Tibial nerve (tissue), 4 donors: ENCODE measurements around the gene AFF2. TPM values are rescaled to one million over a fixed set of nuclear protein-coding genes. Genes with fewer than 3 reads are reported as not detected.
A peak's percentile ranks its signal among the peaks of the same experiment; 100 is the strongest.

Experiments used
- DNase-seq, 2 donors: peaks; one replicate each; pipeline ENCODE4 v3.0.0-alpha.2; 2019; ENCODE audit warnings: low spot score in 2 of 2
- H3K27ac ChIP-seq, 4 donors: fragments of 200-600 bp; sonication (generic) in 3 of 4; one replicate each; pipeline ENCODE4 v1.5.1; 2017 to 2019; ENCODE audit warnings: mild to moderate bottlenecking in 1 of 4
- H3K27me3 ChIP-seq, 2 donors: fragments of 200-600 bp; sonication (generic) in 1 of 2; one replicate each; pipeline versions ENCODE4 v1.5.1 to v1.6.0; 2017 to 2019
- H3K36me3 ChIP-seq, 3 donors: fragments of 200-600 bp; sonication (generic); one replicate each; pipeline ENCODE4 v1.5.1; 2018 to 2019
- H3K4me1 ChIP-seq, 4 donors: fragments of 200-600 bp; sonication (generic) in 3 of 4; one replicate each; pipeline ENCODE4 v1.5.1; 2017 to 2019
- H3K4me3 ChIP-seq, 4 donors: fragments of 200-600 bp; sonication (generic) in 3 of 4; one replicate each; pipeline ENCODE4 v1.5.1; 2017 to 2019; ENCODE audit warnings: mild to moderate bottlenecking in 1 of 4, moderate library complexity in 1 of 4
- H3K9me3 ChIP-seq, 4 donors: fragments of 200-600 bp; sonication (generic) in 3 of 4; one replicate each; pipeline ENCODE4 v1.5.1; 2017 to 2019
- CTCF ChIP-seq, 5 experiments: fragments of 200-600 bp in 3 of 5; fragments of 450-650 bp in 2 of 5; sonication (generic) in 3 of 5; IDR thresholded peaks; one replicate each; pipeline ENCODE4 v1.5.1; 2016 to 2019; ENCODE audit warnings: antibody characterized with exemption in 5 of 5, mild to moderate bottlenecking in 3 of 5, moderate library complexity in 2 of 5
- EP300 ChIP-seq, 2 donors: sonication (generic); formaldehyde crosslinking; IDR thresholded peaks; one replicate each; pipeline ENCODE4 v1.6.1; 2017; ENCODE audit warnings: antibody characterized with exemption in 2 of 2, mild to moderate bottlenecking in 1 of 2
- POLR2A ChIP-seq, 2 donors: fragments of 450-650 bp; IDR thresholded peaks; one replicate each; pipeline ENCODE4 v1.6.1; 2017; ENCODE audit warnings: antibody characterized with exemption in 2 of 2, mild to moderate bottlenecking in 2 of 2, moderate library complexity in 2 of 2
- WGBS, 2 donors: methylation state at CpG; one replicate each; pipeline ENCODE4 v1.1.5; 2018; 5-methylcytosine and 5-hydroxymethylcytosine counted together
- total RNA-seq, 4 donors: library from RNA; depleted of rRNA; stranded (reverse); fragments of >200 nt; gene quantifications; one replicate each; pipeline ENCODE4 v1.1.0, GENCODE V29; 2016

The AFF2 gene
- total RNA-seq, 4 donors from 2014 or later, result 13.2 to 20.3 (median 16.1) TPM

DNA sequence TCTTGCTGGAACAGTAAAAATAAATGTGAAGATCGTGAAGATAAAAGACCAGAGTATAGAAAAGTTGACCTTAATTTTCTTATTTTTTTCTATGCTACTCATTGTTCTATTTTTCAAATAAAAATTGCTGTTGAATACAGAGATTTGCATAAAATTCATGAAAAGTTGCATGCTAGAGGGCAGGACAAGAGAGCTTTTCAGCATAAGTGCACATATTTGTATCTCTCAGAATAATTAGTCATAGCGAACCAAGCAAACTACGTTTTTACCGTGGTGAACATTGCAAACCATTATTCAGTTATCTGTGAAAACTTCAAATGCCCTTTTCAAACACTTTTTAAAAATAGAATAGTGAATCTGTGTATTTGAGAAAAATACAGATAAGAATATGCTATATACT lies 26.4 kb upstream of the AFF2 start:
- Histone ChIP-seq H3K36me3 (no peaks in the 10 kb centered on the region), H3K9me3 (no peaks in the 10 kb centered on the region), H3K4me1 (no peaks in the 10 kb centered on the region), H3K27me3 (no peaks in the 10 kb centered on the region), H3K4me3 (no peak overlapping the region), H3K27ac (no peak overlapping the region)
- no peak for DNase-seq
- 57 to 66% methylated on average over 4 of the region's 4 CpGs for WGBS, 2 donors
- TF ChIP-seq POLR2A (IDR thresholded peaks at IDR 0.05), result no peak
- TF ChIP-seq CTCF (IDR thresholded peaks at IDR 0.05), result no peak
- no peak for TF ChIP-seq EP300 (IDR thresholded peaks at IDR 0.05)

GRCh38 chrX:148492057-148492456 lies 8.4 kb upstream of the AFF2 start:
- 83 to 92% methylated on average over 2 of the region's 2 CpGs for WGBS, 2 donors
- TF ChIP-seq POLR2A (IDR thresholded peaks at IDR 0.05) (no peak), EP300 (IDR thresholded peaks at IDR 0.05) (no peak), CTCF (IDR thresholded peaks at IDR 0.05) (no peak)
- no peak overlapping the region for H3K27ac ChIP-seq
- H3K4me1 ChIP-seq, result no peaks in the 10 kb centered on the region
- H3K9me3 ChIP-seq, result no peaks in the 10 kb centered on the region
- no peak for DNase-seq
- no peaks in the 10 kb centered on the region for H3K27me3 ChIP-seq
- H3K4me3 ChIP-seq, result no peak overlapping the region
- no peaks in the 10 kb centered on the region for H3K36me3 ChIP-seq

- no peak for DNase-seq
- WGBS, 2 donors, result 70 to 92% methylated on average over 3 of the region's 3 CpGs
These were observed 5.2 kb upstream of the AFF2 start for GRCh38 chrX:148495176-148495575.

DNA sequence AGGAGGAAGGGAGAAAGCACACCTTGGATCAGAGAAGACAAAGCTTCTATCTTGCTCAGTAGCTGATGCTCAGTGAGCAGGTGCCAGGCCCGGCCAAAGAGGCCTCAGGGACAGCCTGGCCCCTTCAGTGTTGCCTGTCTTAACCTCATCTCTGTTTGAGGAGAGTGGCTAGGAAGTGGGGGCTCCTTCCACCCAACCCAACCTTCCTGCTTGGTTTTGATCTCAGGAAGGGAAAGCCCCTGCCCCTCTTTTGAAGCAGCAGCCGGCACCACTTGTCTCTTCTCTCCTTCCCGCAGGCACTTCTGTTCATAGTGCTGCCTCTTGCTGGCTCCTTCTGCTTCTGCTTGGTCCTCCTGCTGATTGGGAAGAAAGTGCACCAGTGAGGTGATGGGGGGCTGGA lies 2.4 kb upstream of the AFF2 start:
- H3K27me3 ChIP-seq, result peaks cover 0 to 24% of the 10 kb centered on the region in 2 donors
- H3K36me3 ChIP-seq, result no peaks in the 10 kb centered on the region
- no peak for DNase-seq
- peaks cover 0 to 11% (median 0%) of the 10 kb centered on the region in 4 donors for H3K4me1 ChIP-seq
- TF ChIP-seq EP300 (IDR thresholded peaks at IDR 0.05) (no peak), CTCF (IDR thresholded peaks at IDR 0.05) (no peak), POLR2A (IDR thresholded peaks at IDR 0.05) (no peak)
- 46 to 57% methylated on average over 2 to 3 of the region's 3 CpGs for WGBS, 2 donors
- no peak overlapping the region for H3K27ac ChIP-seq
- H3K4me3 ChIP-seq, result no peak overlapping the region
- H3K9me3 ChIP-seq, result no peaks in the 10 kb centered on the region

More at GRCh38 chrX:148495176-148495575, 5.2 kb upstream of the AFF2 start:
- no peak overlapping the region for H3K27ac ChIP-seq
- H3K4me3 ChIP-seq, result no peak overlapping the region
- TF ChIP-seq POLR2A (IDR thresholded peaks at IDR 0.05) (no peak), EP300 (IDR thresholded peaks at IDR 0.05) (no peak), CTCF (IDR thresholded peaks at IDR 0.05) (no peak)
- H3K27me3 ChIP-seq, result peaks cover 0 to 4% of the 10 kb centered on the region in 2 donors
- H3K36me3 ChIP-seq, result no peaks in the 10 kb centered on the region
- no peaks in the 10 kb centered on the region for H3K4me1 ChIP-seq
- no peaks in the 10 kb centered on the region for H3K9me3 ChIP-seq

DNA sequence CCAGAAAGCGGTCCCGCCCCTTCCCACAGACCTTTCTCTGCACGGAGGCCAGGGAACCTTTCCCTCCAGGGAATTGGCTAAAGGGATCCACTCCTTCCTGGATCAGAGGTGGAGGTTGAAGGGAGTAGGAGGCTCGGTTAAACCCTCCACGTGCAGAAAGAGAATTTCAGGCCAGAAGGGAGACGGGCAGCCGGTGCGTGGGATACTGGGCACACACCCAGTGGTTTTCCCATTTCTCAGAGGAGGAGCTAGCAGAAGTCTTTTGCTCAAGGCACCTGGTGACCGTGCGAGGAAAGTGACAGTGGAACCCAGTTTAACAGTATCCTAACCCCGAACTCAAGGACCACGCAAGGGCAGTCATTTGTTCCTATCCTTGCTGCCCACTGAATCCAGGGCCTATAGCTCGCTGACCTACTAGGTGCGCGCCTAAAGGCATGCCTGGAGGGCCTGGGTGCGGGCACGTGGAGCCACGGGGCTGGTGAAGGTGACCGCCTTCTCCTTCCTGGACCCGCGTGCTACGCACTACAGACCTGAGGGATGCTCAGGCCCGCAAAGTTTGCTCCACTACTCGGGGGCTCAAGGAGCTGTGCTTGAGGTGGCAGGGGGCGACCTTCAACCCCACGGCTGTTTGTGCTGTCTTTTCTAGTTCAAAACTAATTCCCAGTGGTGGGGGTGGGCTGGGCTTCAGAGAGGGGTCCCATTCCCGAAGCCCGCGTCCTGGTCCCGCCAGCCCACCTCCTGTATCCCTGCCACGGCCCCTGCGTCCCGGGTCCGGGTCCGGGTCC lies 587 bp upstream of the AFF2 start:
- H3K4me3 ChIP-seq, result peak overlapping the region in 2 of 4 donors; percentile 28 to 58
- peaks cover 0 to 11% (median 0%) of the 10 kb centered on the region in 4 donors for H3K4me1 ChIP-seq
- H3K9me3 ChIP-seq, result no peaks in the 10 kb centered on the region
- H3K36me3 ChIP-seq, result no peaks in the 10 kb centered on the region
- H3K27me3 ChIP-seq, result peaks cover 0 to 38% of the 10 kb centered on the region in 2 donors
- no peak overlapping the region for H3K27ac ChIP-seq
- DNase-seq, result no peak
- no peak for TF ChIP-seq EP300 (IDR thresholded peaks at IDR 0.05)
- no peak for TF ChIP-seq POLR2A (IDR thresholded peaks at IDR 0.05)
- no peak for TF ChIP-seq CTCF (IDR thresholded peaks at IDR 0.05)
- 64 to 79% methylated on average over 8 to 29 of the region's 35 CpGs for WGBS, 2 donors
